KMS-11 (cell line): Measurements from ENCODE around the gene HS6ST2.
"Not testable (repeated sequence)": the region's sequence is repeated elsewhere in the genome, so short reads cannot be mapped to it uniquely, and the experiment has no call there.

Experiments used
- H2AFZ ChIP-seq: fragments of 200-600 bp; sonication (generic); 2 replicates; pipeline ENCODE4 v1.6.1; 2016; ENCODE audit warnings: antibody characterized with exemption, mixed run types, low read depth
- H3K27ac ChIP-seq: fragments of 200-600 bp; sonication (generic); 2 replicates; pipeline ENCODE4 v1.6.1; 2016; ENCODE audit warnings: mild to moderate bottlenecking, mixed run types
- H3K27me3 ChIP-seq: fragments of 200-600 bp; sonication (generic); 2 replicates; pipeline ENCODE4 v1.6.1; 2017; ENCODE audit warnings: mild to moderate bottlenecking, low read depth, mixed run types, moderate library complexity; ENCODE audit not compliant: insufficient read depth
- H3K36me3 ChIP-seq: fragments of 200-600 bp; sonication (generic); 2 replicates; pipeline ENCODE4 v1.6.1; 2017; ENCODE audit warnings: mild to moderate bottlenecking, mixed run types; ENCODE audit not compliant: insufficient read depth
- H3K4me1 ChIP-seq: fragments of 200-600 bp; sonication (generic); 2 replicates; pipeline ENCODE4 v1.6.1; 2016; ENCODE audit warnings: mild to moderate bottlenecking, low read depth, mixed run types; ENCODE audit not compliant: poor library complexity, severe bottlenecking
- H3K4me2 ChIP-seq: fragments of 200-600 bp; sonication (generic); 2 replicates; pipeline ENCODE4 v1.7.0; 2016; ENCODE audit warnings: mild to moderate bottlenecking, mixed run types
- H3K4me3 ChIP-seq: fragments of 200-600 bp; sonication (generic); IDR thresholded peaks from 2 replicates; pipeline ENCODE4 v1.6.1; 2017; ENCODE audit warnings: low read depth, low read length, mixed read lengths; ENCODE audit not compliant: insufficient read depth
- H3K79me2 ChIP-seq: fragments of 200-600 bp; sonication (generic); 2 replicates; pipeline ENCODE4 v1.6.1; 2016; ENCODE audit warnings: low read depth, mixed run types; ENCODE audit not compliant: insufficient read depth
- H3K9ac ChIP-seq: fragments of 200-600 bp; sonication (generic); 2 replicates; pipeline ENCODE4 v1.6.1; 2016; ENCODE audit warnings: mild to moderate bottlenecking, mixed run types
- H4K20me1 ChIP-seq: fragments of 200-600 bp; sonication (generic); 2 replicates; pipeline ENCODE4 v1.6.1; 2016; ENCODE audit warnings: mild to moderate bottlenecking, mixed run types; ENCODE audit not compliant: insufficient read depth
- CTCF ChIP-seq: fragments of 200-600 bp; sonication (generic); conservative IDR thresholded peaks from 2 replicates; pipeline ENCODE4 v1.6.1; 2017; ENCODE audit warnings: low read depth, mild to moderate bottlenecking, antibody characterized with exemption, low read length, moderate library complexity, mixed read lengths

HS6ST2 gene

GRCh38 chrX:132983496-132983895, 25.1 kb upstream of the HS6ST2 start:
- Histone ChIP-seq H3K4me2 (no peak overlapping the region), H3K4me1 (no peaks in the 10 kb centered on the region), H3K9ac (no peak overlapping the region), H3K79me2 (no peaks in the 10 kb centered on the region), H3K27ac (no peak overlapping the region), H4K20me1 (no peaks in the 10 kb centered on the region), H3K36me3 (no peaks in the 10 kb centered on the region), H2AFZ (no peak overlapping the region), H3K27me3 (no peaks in the 10 kb centered on the region), H3K4me3 (no peak overlapping the region)
- no peak for TF ChIP-seq CTCF

GRCh38 chrX:132980035-132980434, 21.6 kb upstream of the HS6ST2 start:
- not testable (repeated sequence) for H3K79me2 ChIP-seq, H3K27ac ChIP-seq, H4K20me1 ChIP-seq

GRCh38 chrX:132968296-132968949, 10.0 kb upstream of the HS6ST2 start:
- Histone ChIP-seq H3K27me3 (no peaks in the 10 kb centered on the region), H3K79me2 (no peaks in the 10 kb centered on the region), H3K27ac (no peak overlapping the region), H3K4me1 (no peaks in the 10 kb centered on the region), H3K4me2 (no peak overlapping the region), H2AFZ (no peak overlapping the region), H3K9ac (no peak overlapping the region), H3K36me3 (no peaks in the 10 kb centered on the region), H3K4me3 (no peak overlapping the region), H4K20me1 (no peaks in the 10 kb centered on the region)
- no peak for TF ChIP-seq CTCF

More at GRCh38 chrX:132980035-132980434, 21.6 kb upstream of the HS6ST2 start:
- H3K4me3 ChIP-seq, H2AFZ ChIP-seq, H3K4me2 ChIP-seq, H3K9ac ChIP-seq, H3K4me1 ChIP-seq, H3K36me3 ChIP-seq, H3K27me3 ChIP-seq: not testable (repeated sequence)

DNA sequence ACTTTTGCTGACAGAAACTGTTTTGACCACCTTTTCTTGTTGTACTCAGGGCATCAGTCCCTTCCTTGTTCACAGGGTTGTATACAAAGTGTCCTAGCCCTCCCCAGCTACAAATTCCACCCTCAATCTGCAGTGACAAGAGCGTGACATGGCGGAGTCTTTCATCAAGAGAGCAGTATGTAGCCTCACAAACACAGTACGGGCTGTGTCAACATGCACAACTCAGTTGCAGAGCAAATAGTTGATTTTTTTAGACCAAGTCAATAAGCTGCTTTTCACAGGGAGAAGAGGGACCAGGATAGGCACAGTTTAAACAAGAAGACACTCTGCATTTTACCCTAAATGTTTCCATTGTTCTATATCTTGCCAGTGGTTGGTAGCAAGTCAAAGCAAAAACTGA, 8.6 kb upstream of the HS6ST2 start:
- Histone ChIP-seq H3K27ac (no peak overlapping the region), H3K36me3 (no peaks in the 10 kb centered on the region), H2AFZ (no peak overlapping the region), H4K20me1 (no peaks in the 10 kb centered on the region), H3K4me3 (no peak overlapping the region), H3K79me2 (no peaks in the 10 kb centered on the region), H3K9ac (no peak overlapping the region), H3K4me2 (no peak overlapping the region), H3K4me1 (no peaks in the 10 kb centered on the region), H3K27me3 (no peaks in the 10 kb centered on the region)
- no peak for TF ChIP-seq CTCF

GRCh38 chrX:132965461-132965860, 7.0 kb upstream of the HS6ST2 start:
- Histone ChIP-seq H3K79me2 (no peaks in the 10 kb centered on the region), H2AFZ (no peak overlapping the region), H3K36me3 (no peaks in the 10 kb centered on the region), H3K9ac (no peak overlapping the region), H4K20me1 (no peaks in the 10 kb centered on the region), H3K4me3 (no peak overlapping the region), H3K27ac (no peak overlapping the region), H3K4me2 (no peak overlapping the region), H3K4me1 (no peaks in the 10 kb centered on the region), H3K27me3 (no peaks in the 10 kb centered on the region)
- no peak for TF ChIP-seq CTCF
